GM23338 (cell line): Measurements from ENCODE around the gene CAMKK2. TPM values are rescaled to one million over a fixed set of nuclear protein-coding genes. Genes with fewer than 3 reads are reported as not detected.

Source experiments
- ATAC-seq: fragments of 200-7000 bp; cut with Tn5 transposase; 3 replicates; pipeline ENCODE4 v1.9.1; 2020
- DNase-seq: peaks from one replicate; pipeline ENCODE4 v3.0.0-alpha.2; 2015; ENCODE audit warnings: low spot score
- H2AFZ ChIP-seq: fragments of 200-600 bp; sonication (generic); 2 replicates; pipeline ENCODE4 v1.8.0; 2016; ENCODE audit warnings: antibody characterized with exemption, mild to moderate bottlenecking, moderate library complexity
- H3F3A ChIP-seq: fragments of 200-600 bp; sonication (generic); replicated peaks from 2 replicates; pipeline ENCODE4 v1.8.0; 2017; ENCODE audit warnings: antibody characterized with exemption, mixed run types, low read depth
- H3K27ac ChIP-seq: fragments of 200-600 bp; sonication (generic); 2 replicates; pipeline ENCODE4 v1.6.1; 2016; ENCODE audit warnings: low read depth
- H3K27me3 ChIP-seq: fragments of 200-600 bp; sonication (generic); 2 replicates; pipeline ENCODE4 v1.8.0; 2016; ENCODE audit warnings: mild to moderate bottlenecking, mixed run types, moderate library complexity; ENCODE audit not compliant: insufficient read depth
- H3K36me3 ChIP-seq: fragments of 200-600 bp; sonication (generic); 2 replicates; pipeline ENCODE4 v1.8.0; 2016; ENCODE audit warnings: mild to moderate bottlenecking; ENCODE audit not compliant: insufficient read depth
- H3K4me1 ChIP-seq: fragments of 200-600 bp; sonication (generic); 2 replicates; pipeline ENCODE4 v1.8.0; 2016; ENCODE audit warnings: mild to moderate bottlenecking, moderate library complexity; ENCODE audit not compliant: insufficient read depth
- H3K4me2 ChIP-seq: fragments of 200-600 bp; sonication (generic); 2 replicates; pipeline ENCODE4 v1.7.1; 2017; ENCODE audit warnings: mixed run types
- H3K4me3 ChIP-seq: fragments of 200-600 bp; sonication (generic); 2 replicates; pipeline ENCODE4 v1.6.1; 2016; ENCODE audit warnings: mixed run types
- H3K79me2 ChIP-seq: fragments of 200-600 bp; sonication (generic); replicated peaks from 2 replicates; pipeline ENCODE4 v1.8.0; 2017; ENCODE audit warnings: mild to moderate bottlenecking; ENCODE audit not compliant: insufficient read depth
- H3K9me2 ChIP-seq: fragments of 200-600 bp; sonication (generic); 2 replicates; pipeline ENCODE4 v1.8.0; 2017; ENCODE audit not compliant: insufficient read depth
- H4K20me1 ChIP-seq: fragments of 200-600 bp; sonication (generic); replicated peaks from 2 replicates; pipeline ENCODE4 v1.8.0; 2017; ENCODE audit warnings: mild to moderate bottlenecking; ENCODE audit not compliant: insufficient read depth
- H3K27ac Mint-ChIP-seq: 2 replicates; pipeline ENCODE4 v1.8.0; 2020; ENCODE audit warnings: inconsistent platforms, mild to moderate bottlenecking, moderate library complexity, mixed read lengths
- H3K27me3 Mint-ChIP-seq: 3 replicates; pipeline ENCODE4 v1.8.0; 2022; ENCODE audit warnings: low read depth, mild to moderate bottlenecking, moderate library complexity, mixed read lengths, inconsistent platforms; ENCODE audit not compliant: insufficient read depth, poor library complexity
- H3K36me3 Mint-ChIP-seq: 3 replicates; pipeline ENCODE4 v1.8.0; 2021; ENCODE audit warnings: low read depth, mild to moderate bottlenecking, inconsistent platforms, moderate library complexity, mixed read lengths
- H3K4me1 Mint-ChIP-seq: 3 replicates; pipeline ENCODE4 v1.8.0; 2020; ENCODE audit warnings: mild to moderate bottlenecking, inconsistent platforms, mixed read lengths
- H3K4me3 Mint-ChIP-seq: 3 replicates; pipeline ENCODE4 v1.8.0; 2021; ENCODE audit warnings: moderate library complexity, mild to moderate bottlenecking, inconsistent platforms, mixed read lengths
- H3K9me3 Mint-ChIP-seq: 3 replicates; pipeline ENCODE4 v1.8.0; 2020; ENCODE audit warnings: moderate library complexity, mild to moderate bottlenecking, inconsistent platforms, mixed read lengths
- CREB1 ChIP-seq: fragments of 250-450 bp; sonication (Bioruptor Pico); IDR thresholded peaks from 2 replicates; pipeline ENCODE4 v1.5.0; 2020; ENCODE audit warnings: low read depth, mild to moderate bottlenecking, moderate library complexity
- ETS1 ChIP-seq: IDR thresholded peaks from 2 replicates; pipeline ENCODE4 v1.6.1; 2016; ENCODE audit warnings: antibody characterized with exemption
- EZH2 ChIP-seq: fragments of 200-600 bp; sonication (generic); IDR thresholded peaks from one replicate; pipeline ENCODE4 v1.8.0; 2017; ENCODE audit warnings: antibody characterized with exemption, mild to moderate bottlenecking, low read depth; ENCODE audit not compliant: unreplicated experiment
- JUNB ChIP-seq: IDR thresholded peaks from one replicate; pipeline ENCODE4 v1.6.1; 2016; ENCODE audit warnings: antibody characterized with exemption; ENCODE audit not compliant: unreplicated experiment
- POLR2AphosphoS5 ChIP-seq: IDR thresholded peaks from 2 replicates; pipeline ENCODE4 v1.6.1; 2016; ENCODE audit warnings: antibody characterized with exemption, low read depth
- REST ChIP-seq: IDR thresholded peaks from one replicate; pipeline ENCODE4 v1.6.1; 2018; ENCODE audit warnings: antibody characterized with exemption; ENCODE audit not compliant: unreplicated experiment
- STAT1 ChIP-seq: IDR thresholded peaks from one replicate; pipeline ENCODE4 v1.6.1; 2016; ENCODE audit warnings: antibody characterized with exemption; ENCODE audit not compliant: unreplicated experiment
- ZNF114 ChIP-seq: fragments of 250-450 bp; sonication (Bioruptor Pico); IDR thresholded peaks from 2 replicates; pipeline ENCODE4 v1.5.0; 2020; ENCODE audit warnings: mild to moderate bottlenecking, moderate library complexity
- ZNF331 ChIP-seq: fragments of 250-450 bp; sonication (Bioruptor Pico); IDR thresholded peaks from 2 replicates; pipeline ENCODE4 v1.5.0; 2020; ENCODE audit warnings: low read depth, mild to moderate bottlenecking, moderate library complexity
- polyA plus RNA-seq: library from polyadenylated mRNA; unstranded; fragments of >200 nt; fragmentation: Nextera tagmentation; extraction: Ambion mirVana; gene quantifications from 2 replicates; pipeline ENCODE4 v1.2.1, GENCODE V29; 2016
- total RNA-seq: library from RNA; depleted of rRNA; stranded (reverse); fragments of >200 nt; shearing (Covaris generic); gene quantifications from 2 replicates; pipeline ENCODE4 v1.2.3, GENCODE V29; 2014
- TF ChIP-seq, protein P1 (sequence below): fragments of 250-450 bp; sonication (Bioruptor Pico); IDR thresholded peaks from 2 replicates; pipeline ENCODE4 v1.5.0; 2020; ENCODE audit warnings: mild to moderate bottlenecking, moderate library complexity
- TF ChIP-seq, protein P2 (sequence below), 2 experiments: fragments of 200-600 bp in 1 of 2; sonication (generic) in 1 of 2; conservative IDR thresholded peaks; 2 replicates each; pipeline versions ENCODE4 v1.5.1 to v1.6.1; 2016 to 2017; ENCODE audit warnings: antibody characterized with exemption in 2 of 2, low read depth in 2 of 2, mild to moderate bottlenecking in 2 of 2, moderate library complexity in 1 of 2

Gene CAMKK2
- total and polyA plus RNA-seq, 2 experiments from 2014 or later = 10.3 to 26.4 TPM

DNA sequence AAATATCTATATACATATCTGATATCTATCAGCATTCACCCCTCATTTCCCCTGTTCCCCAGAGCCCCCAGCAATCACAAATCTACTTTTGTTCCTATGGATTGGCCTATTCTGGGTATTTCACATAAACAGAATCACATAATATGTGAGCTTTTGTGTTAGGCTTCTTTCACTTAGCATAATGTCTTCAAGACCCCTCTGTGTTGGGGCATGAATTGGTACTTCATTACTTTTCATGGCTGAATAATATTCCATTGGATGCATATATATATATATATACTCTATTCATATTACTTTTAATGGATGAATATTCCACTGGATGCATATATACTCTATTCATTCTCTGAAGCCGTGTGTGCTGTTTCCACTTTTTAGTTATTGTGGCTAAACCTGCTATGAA is 28.7 kb downstream of the CAMKK2 start (continued):
- no peak for TF ChIP-seq ETS1
- TF ChIP-seq, protein P1, sequence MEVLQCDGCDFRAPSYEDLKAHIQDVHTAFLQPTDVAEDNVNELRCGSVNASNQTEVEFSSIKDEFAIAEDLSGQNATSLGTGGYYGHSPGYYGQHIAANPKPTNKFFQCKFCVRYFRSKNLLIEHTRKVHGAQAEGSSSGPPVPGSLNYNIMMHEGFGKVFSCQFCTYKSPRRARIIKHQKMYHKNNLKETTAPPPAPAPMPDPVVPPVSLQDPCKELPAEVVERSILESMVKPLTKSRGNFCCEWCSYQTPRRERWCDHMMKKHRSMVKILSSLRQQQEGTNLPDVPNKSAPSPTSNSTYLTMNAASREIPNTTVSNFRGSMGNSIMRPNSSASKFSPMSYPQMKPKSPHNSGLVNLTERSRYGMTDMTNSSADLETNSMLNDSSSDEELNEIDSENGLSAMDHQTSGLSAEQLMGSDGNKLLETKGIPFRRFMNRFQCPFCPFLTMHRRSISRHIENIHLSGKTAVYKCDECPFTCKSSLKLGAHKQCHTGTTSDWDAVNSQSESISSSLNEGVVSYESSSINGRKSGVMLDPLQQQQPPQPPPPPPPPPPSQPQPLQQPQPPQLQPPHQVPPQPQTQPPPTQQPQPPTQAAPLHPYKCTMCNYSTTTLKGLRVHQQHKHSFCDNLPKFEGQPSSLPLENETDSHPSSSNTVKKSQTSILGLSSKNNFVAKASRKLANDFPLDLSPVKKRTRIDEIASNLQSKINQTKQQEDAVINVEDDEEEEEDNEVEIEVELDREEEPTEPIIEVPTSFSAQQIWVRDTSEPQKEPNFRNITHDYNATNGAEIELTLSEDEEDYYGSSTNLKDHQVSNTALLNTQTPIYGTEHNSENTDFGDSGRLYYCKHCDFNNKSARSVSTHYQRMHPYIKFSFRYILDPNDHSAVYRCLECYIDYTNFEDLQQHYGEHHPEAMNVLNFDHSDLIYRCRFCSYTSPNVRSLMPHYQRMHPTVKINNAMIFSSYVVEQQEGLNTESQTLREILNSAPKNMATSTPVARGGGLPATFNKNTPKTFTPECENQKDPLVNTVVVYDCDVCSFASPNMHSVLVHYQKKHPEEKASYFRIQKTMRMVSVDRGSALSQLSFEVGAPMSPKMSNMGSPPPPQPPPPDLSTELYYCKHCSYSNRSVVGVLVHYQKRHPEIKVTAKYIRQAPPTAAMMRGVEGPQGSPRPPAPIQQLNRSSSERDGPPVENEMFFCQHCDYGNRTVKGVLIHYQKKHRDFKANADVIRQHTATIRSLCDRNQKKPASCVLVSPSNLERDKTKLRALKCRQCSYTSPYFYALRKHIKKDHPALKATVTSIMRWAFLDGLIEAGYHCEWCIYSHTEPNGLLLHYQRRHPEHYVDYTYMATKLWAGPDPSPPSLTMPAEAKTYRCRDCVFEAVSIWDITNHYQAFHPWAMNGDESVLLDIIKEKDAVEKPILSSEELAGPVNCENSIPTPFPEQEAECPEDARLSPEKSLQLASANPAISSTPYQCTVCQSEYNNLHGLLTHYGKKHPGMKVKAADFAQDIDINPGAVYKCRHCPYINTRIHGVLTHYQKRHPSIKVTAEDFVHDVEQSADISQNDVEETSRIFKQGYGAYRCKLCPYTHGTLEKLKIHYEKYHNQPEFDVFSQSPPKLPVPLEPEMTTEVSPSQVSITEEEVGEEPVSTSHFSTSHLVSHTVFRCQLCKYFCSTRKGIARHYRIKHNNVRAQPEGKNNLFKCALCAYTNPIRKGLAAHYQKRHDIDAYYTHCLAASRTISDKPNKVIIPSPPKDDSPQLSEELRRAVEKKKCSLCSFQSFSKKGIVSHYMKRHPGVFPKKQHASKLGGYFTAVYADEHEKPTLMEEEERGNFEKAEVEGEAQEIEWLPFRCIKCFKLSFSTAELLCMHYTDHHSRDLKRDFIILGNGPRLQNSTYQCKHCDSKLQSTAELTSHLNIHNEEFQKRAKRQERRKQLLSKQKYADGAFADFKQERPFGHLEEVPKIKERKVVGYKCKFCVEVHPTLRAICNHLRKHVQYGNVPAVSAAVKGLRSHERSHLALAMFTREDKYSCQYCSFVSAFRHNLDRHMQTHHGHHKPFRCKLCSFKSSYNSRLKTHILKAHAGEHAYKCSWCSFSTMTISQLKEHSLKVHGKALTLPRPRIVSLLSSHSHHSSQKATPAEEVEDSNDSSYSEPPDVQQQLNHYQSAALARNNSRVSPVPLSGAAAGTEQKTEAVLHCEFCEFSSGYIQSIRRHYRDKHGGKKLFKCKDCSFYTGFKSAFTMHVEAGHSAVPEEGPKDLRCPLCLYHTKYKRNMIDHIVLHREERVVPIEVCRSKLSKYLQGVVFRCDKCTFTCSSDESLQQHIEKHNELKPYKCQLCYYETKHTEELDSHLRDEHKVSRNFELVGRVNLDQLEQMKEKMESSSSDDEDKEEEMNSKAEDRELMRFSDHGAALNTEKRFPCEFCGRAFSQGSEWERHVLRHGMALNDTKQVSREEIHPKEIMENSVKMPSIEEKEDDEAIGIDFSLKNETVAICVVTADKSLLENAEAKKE (CRISPR knock-in tag) = no peak

GRCh38 chr12:121264951-121265515 is 31.5 kb downstream of the CAMKK2 start:
- H3K4me2 ChIP-seq = no peak overlapping the region
- Mint-ChIP-seq H3K27me3 (peaks cover 2% of the 10 kb centered on the region), H3K4me3 (no peak overlapping the region), H3K4me1 (no peaks in the 10 kb centered on the region), H3K36me3 (peaks cover 33% of the 10 kb centered on the region), H3K27ac (no peak overlapping the region), H3K9me3 (no peaks in the 10 kb centered on the region)
- no peak for TF ChIP-seq CREB1 (CRISPR knock-in tag)
- no peak for TF ChIP-seq EZH2
- TF ChIP-seq ZNF114 (CRISPR knock-in tag) = no peak
- TF ChIP-seq, protein P2, sequence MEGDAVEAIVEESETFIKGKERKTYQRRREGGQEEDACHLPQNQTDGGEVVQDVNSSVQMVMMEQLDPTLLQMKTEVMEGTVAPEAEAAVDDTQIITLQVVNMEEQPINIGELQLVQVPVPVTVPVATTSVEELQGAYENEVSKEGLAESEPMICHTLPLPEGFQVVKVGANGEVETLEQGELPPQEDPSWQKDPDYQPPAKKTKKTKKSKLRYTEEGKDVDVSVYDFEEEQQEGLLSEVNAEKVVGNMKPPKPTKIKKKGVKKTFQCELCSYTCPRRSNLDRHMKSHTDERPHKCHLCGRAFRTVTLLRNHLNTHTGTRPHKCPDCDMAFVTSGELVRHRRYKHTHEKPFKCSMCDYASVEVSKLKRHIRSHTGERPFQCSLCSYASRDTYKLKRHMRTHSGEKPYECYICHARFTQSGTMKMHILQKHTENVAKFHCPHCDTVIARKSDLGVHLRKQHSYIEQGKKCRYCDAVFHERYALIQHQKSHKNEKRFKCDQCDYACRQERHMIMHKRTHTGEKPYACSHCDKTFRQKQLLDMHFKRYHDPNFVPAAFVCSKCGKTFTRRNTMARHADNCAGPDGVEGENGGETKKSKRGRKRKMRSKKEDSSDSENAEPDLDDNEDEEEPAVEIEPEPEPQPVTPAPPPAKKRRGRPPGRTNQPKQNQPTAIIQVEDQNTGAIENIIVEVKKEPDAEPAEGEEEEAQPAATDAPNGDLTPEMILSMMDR (conservative IDR thresholded peaks at IDR 0.05; ENCODE audit: low read depth in 2 of 2) = no peak
- TF ChIP-seq ZNF331 = no peak
- no peak for TF ChIP-seq POLR2AphosphoS5
- TF ChIP-seq REST = no peak
- TF ChIP-seq JUNB = no peak
- TF ChIP-seq STAT1 = no peak
- no peak overlapping the region for H3K27ac ChIP-seq
- DNase-seq = no peak
- no peaks in the 10 kb centered on the region for H3K9me2 ChIP-seq
- H3K27me3 ChIP-seq = no peaks in the 10 kb centered on the region
- no peaks in the 10 kb centered on the region for H3F3A ChIP-seq
- peaks cover 5% of the 10 kb centered on the region; the same call in 1 of the 2 replicates for H4K20me1 ChIP-seq
- no peaks in the 10 kb centered on the region for H3K4me1 ChIP-seq
- H3K4me3 ChIP-seq = no peak overlapping the region
- H3K36me3 ChIP-seq = no peaks in the 10 kb centered on the region; the same call in 1 of the 2 replicates
- H3K79me2 ChIP-seq = no peaks in the 10 kb centered on the region
- ATAC-seq = no peak
- no peak overlapping the region for H2AFZ ChIP-seq
